Mesothelial cell of epicardium (in vitro differentiated cells): ENCODE data around the gene RIPK3. TPM values are rescaled to one million over a fixed set of nuclear protein-coding genes. Genes with fewer than 3 reads are reported as not detected.

Source experiments
- DNase-seq, 2 experiments: peaks; one replicate each; pipeline ENCODE4 v3.0.0; 2021; ENCODE audit warnings: low spot score in 2 of 2; ENCODE audit not compliant: unreplicated experiment in 2 of 2
- H3K27ac Mint-ChIP-seq: 2 replicates; pipeline ENCODE4 v1.8.0; 2021; ENCODE audit warnings: mixed read lengths
- H3K27me3 Mint-ChIP-seq: 2 replicates; pipeline ENCODE4 v1.8.0; 2021; ENCODE audit warnings: low read depth, mixed read lengths
- H3K36me3 Mint-ChIP-seq: 2 replicates; pipeline ENCODE4 v1.8.0; 2021; ENCODE audit warnings: mixed read lengths
- H3K4me1 Mint-ChIP-seq: 2 replicates; pipeline ENCODE4 v1.8.0; 2021; ENCODE audit warnings: mixed read lengths
- H3K4me3 Mint-ChIP-seq: 2 replicates; pipeline ENCODE4 v1.8.0; 2021; ENCODE audit warnings: mild to moderate bottlenecking, moderate library complexity, mixed read lengths
- H3K9me3 Mint-ChIP-seq: 2 replicates; pipeline ENCODE4 v1.8.0; 2021; ENCODE audit warnings: mixed read lengths
- CTCF ChIP-seq: fragments of 200-600 bp; sonication (generic); IDR thresholded peaks from one replicate; pipeline ENCODE4 v1.5.0; 2021; ENCODE audit warnings: antibody characterized with exemption; ENCODE audit not compliant: unreplicated experiment
- total RNA-seq: library from RNA; stranded (reverse); gene quantifications from 3 replicates; pipeline ENCODE4 v1.2.1, GENCODE V29; 2021

Gene RIPK3
- total RNA-seq, 1 donor from 2014 or later: 2.0 TPM

GRCh38 chr14:24325963-24326362 is 13.8 kb downstream of the RIPK3 start:
- H3K4me3 Mint-ChIP-seq: no peak overlapping the region
- peaks cover 5% of the 10 kb centered on the region for H3K4me1 Mint-ChIP-seq
- TF ChIP-seq CTCF: no peak
- no peak overlapping the region for H3K27ac Mint-ChIP-seq
- peaks cover 4% of the 10 kb centered on the region for H3K27me3 Mint-ChIP-seq
- H3K9me3 Mint-ChIP-seq: no peaks in the 10 kb centered on the region
- no peaks in the 10 kb centered on the region for H3K36me3 Mint-ChIP-seq
- DNase-seq: no peak

- no peak for DNase-seq
- H3K27ac Mint-ChIP-seq: no peak overlapping the region
- TF ChIP-seq CTCF: no peak
- H3K36me3 Mint-ChIP-seq: no peaks in the 10 kb centered on the region
- H3K9me3 Mint-ChIP-seq: no peaks in the 10 kb centered on the region
- H3K4me1 Mint-ChIP-seq: peaks cover 5% of the 10 kb centered on the region
- peaks cover 3% of the 10 kb centered on the region for H3K27me3 Mint-ChIP-seq
- no peak overlapping the region for H3K4me3 Mint-ChIP-seq
Observed at GRCh38 chr14:24325041-24325530, 14.7 kb downstream of the RIPK3 start.

- H3K27ac Mint-ChIP-seq: no peak overlapping the region
- no peak for TF ChIP-seq CTCF
- H3K27me3 Mint-ChIP-seq: peaks cover 13% of the 10 kb centered on the region
- H3K36me3 Mint-ChIP-seq: no peaks in the 10 kb centered on the region
- DNase-seq: no peak
- H3K9me3 Mint-ChIP-seq: no peaks in the 10 kb centered on the region
- H3K4me3 Mint-ChIP-seq: no peak overlapping the region
- H3K4me1 Mint-ChIP-seq: peaks cover 5% of the 10 kb centered on the region
Observed at GRCh38 chr14:24324024-24324423, 15.8 kb downstream of the RIPK3 start.

GRCh38 chr14:24323341-24323740 is 16.4 kb downstream of the RIPK3 start:
- no peak for TF ChIP-seq CTCF
- no peak overlapping the region for H3K27ac Mint-ChIP-seq
- peaks cover 5% of the 10 kb centered on the region for H3K4me1 Mint-ChIP-seq
- no peaks in the 10 kb centered on the region for H3K36me3 Mint-ChIP-seq
- no peak for DNase-seq
- H3K9me3 Mint-ChIP-seq: no peaks in the 10 kb centered on the region
- peaks cover 18% of the 10 kb centered on the region for H3K27me3 Mint-ChIP-seq
- H3K4me3 Mint-ChIP-seq: no peak overlapping the region

GRCh38 chr14:24322672-24323071 is 17.1 kb downstream of the RIPK3 start:
- Mint-ChIP-seq H3K36me3 (no peaks in the 10 kb centered on the region), H3K27me3 (peaks cover 22% of the 10 kb centered on the region), H3K4me1 (peaks cover 5% of the 10 kb centered on the region)

More at GRCh38 chr14:24322672-24323071, 17.1 kb downstream of the RIPK3 start:
- no peak for DNase-seq
- no peak overlapping the region for H3K4me3 Mint-ChIP-seq
- no peak overlapping the region for H3K27ac Mint-ChIP-seq
- no peaks in the 10 kb centered on the region for H3K9me3 Mint-ChIP-seq
- TF ChIP-seq CTCF: no peak
